Epithelial cell of esophagus (primary cell): Measurements from ENCODE around the gene MAN2B1.

Experiments used
- DNase-seq: peaks from one replicate; pipeline ENCODE4 v3.0.0; 2010; ENCODE audit warnings: low read depth
- H3K4me3 ChIP-seq: 2 replicates; pipeline ENCODE4 v1.5.1; 2011; ENCODE audit warnings: mild to moderate bottlenecking, low read length, control low read depth
- CTCF ChIP-seq: IDR thresholded peaks from 2 replicates; pipeline ENCODE4 v1.5.1; 2011; ENCODE audit warnings: low read depth, mild to moderate bottlenecking, low read length, control low read depth, inconsistent platforms; ENCODE audit not compliant: insufficient read depth; ENCODE audit errors: missing control alignments

Gene MAN2B1

GRCh38 chr19:12656899-12657571 is 9.5 kb downstream of the MAN2B1 start:
- DNase-seq, result no peak
- no peak overlapping the region for H3K4me3 ChIP-seq
- TF ChIP-seq CTCF, result no peak

- TF ChIP-seq CTCF, result no peak
- DNase-seq, result no peak
- no peak overlapping the region for H3K4me3 ChIP-seq
Measured at GRCh38 chr19:12655546-12655945, 11.0 kb downstream of the MAN2B1 start.

GRCh38 chr19:12652219-12652618 is 14.3 kb downstream of the MAN2B1 start:
- H3K4me3 ChIP-seq, result no peak overlapping the region
- TF ChIP-seq CTCF, result no peak
- DNase-seq, result no peak

GRCh38 chr19:12649941-12650340 is 16.6 kb downstream of the MAN2B1 start:
- H3K4me3 ChIP-seq, result no peak overlapping the region
- DNase-seq, result no peak
- no peak for TF ChIP-seq CTCF

- TF ChIP-seq CTCF, result no peak
- DNase-seq, result no peak
- H3K4me3 ChIP-seq, result peak overlapping the region; percentile 30
Measured at GRCh38 chr19:12648088-12648487, 18.5 kb downstream of the MAN2B1 start.

GRCh38 chr19:12647490-12648071 is 19.0 kb downstream of the MAN2B1 start:
- no peak for TF ChIP-seq CTCF
- peak; percentile 66 for DNase-seq
- peak overlapping the region; percentile 30 for H3K4me3 ChIP-seq

- no peak overlapping the region for H3K4me3 ChIP-seq
- TF ChIP-seq CTCF, result no peak
- DNase-seq, result no peak
Measured at GRCh38 chr19:12647047-12647446, 19.5 kb downstream of the MAN2B1 start.
